Ishikawa (cell line): ENCODE measurements around the gene SWT1.

Experiments used
- CEBPB ChIP-seq: IDR thresholded peaks from 2 replicates; pipeline ENCODE4 v1.6.1; 2012
- CREB1 ChIP-seq: IDR thresholded peaks from 2 replicates; pipeline ENCODE4 v1.6.1; 2012; ENCODE audit warnings: low read depth
- EGR1 ChIP-seq: IDR thresholded peaks from 2 replicates; pipeline ENCODE4 v1.6.1; 2012
- EP300 ChIP-seq: IDR thresholded peaks from 2 replicates; pipeline ENCODE4 v1.6.1; 2012; ENCODE audit warnings: borderline replicate concordance
- FOXM1 ChIP-seq: IDR thresholded peaks from 2 replicates; pipeline ENCODE4 v1.6.1; 2012; ENCODE audit warnings: low read depth, borderline replicate concordance
- MAX ChIP-seq: IDR thresholded peaks from 2 replicates; pipeline ENCODE4 v1.6.1; 2012
- NFIC ChIP-seq: IDR thresholded peaks from 2 replicates; pipeline ENCODE4 v1.6.1; 2012
- RAD21 ChIP-seq: IDR thresholded peaks from 2 replicates; pipeline ENCODE4 v1.6.1; 2012; ENCODE audit warnings: low read depth
- REST ChIP-seq: IDR thresholded peaks from 2 replicates; pipeline ENCODE4 v1.6.1; 2012; ENCODE audit warnings: low read depth, mild to moderate bottlenecking
- TAF1 ChIP-seq: IDR thresholded peaks from 2 replicates; pipeline ENCODE4 v1.6.1; 2012; ENCODE audit warnings: low read depth, mild to moderate bottlenecking
- TCF12 ChIP-seq: IDR thresholded peaks from 2 replicates; pipeline ENCODE4 v1.6.1; 2012; ENCODE audit warnings: low read depth
- TEAD4 ChIP-seq: IDR thresholded peaks from 2 replicates; pipeline ENCODE4 v1.6.1; 2012
- USF1 ChIP-seq: IDR thresholded peaks from 2 replicates; pipeline ENCODE4 v1.6.1; 2012
- YY1 ChIP-seq: IDR thresholded peaks from 2 replicates; pipeline ENCODE4 v1.6.1; 2012; ENCODE audit warnings: low read depth
- ZBTB7A ChIP-seq: IDR thresholded peaks from 2 replicates; pipeline ENCODE4 v1.6.1; 2012; ENCODE audit warnings: low read depth

The SWT1 gene

GRCh38 chr1:185250063-185250462, 93.1 kb downstream of the SWT1 start:
- TF ChIP-seq CREB1 (no peak), USF1 (no peak), NFIC (no peak), MAX (no peak), REST (no peak), CEBPB (no peak), TAF1 (no peak), FOXM1 (no peak), EP300 (no peak), YY1 (no peak), ZBTB7A (no peak), EGR1 (no peak), TCF12 (no peak), TEAD4 (no peak), RAD21 (no peak)

- TF ChIP-seq NFIC: peak; percentile 52; the same call in 1 of the 2 replicates
These were observed 100.4 kb downstream of the SWT1 start for GRCh38 chr1:185257116-185257949.

- TF ChIP-seq TAF1: no peak
- TF ChIP-seq RAD21: no peak
- no peak for TF ChIP-seq FOXM1
- TF ChIP-seq CEBPB: 0 out of 2 replicates have a peak, but pooled peaks have one; percentile 8
These were observed 100.9 kb downstream of the SWT1 start for GRCh38 chr1:185257950-185258208.

- no peak for TF ChIP-seq NFIC
- no peak for TF ChIP-seq CEBPB
- TF ChIP-seq TCF12: no peak
- no peak for TF ChIP-seq RAD21
- no peak for TF ChIP-seq EGR1
- no peak for TF ChIP-seq USF1
- TF ChIP-seq YY1: no peak
- no peak for TF ChIP-seq FOXM1
- no peak for TF ChIP-seq EP300
- no peak for TF ChIP-seq REST
- no peak for TF ChIP-seq CREB1
These were observed 101.7 kb downstream of the SWT1 start for GRCh38 chr1:185258676-185259075.

GRCh38 chr1:185260611-185261010, 103.6 kb downstream of the SWT1 start:
- no peak for TF ChIP-seq NFIC
- TF ChIP-seq TEAD4: no peak
- TF ChIP-seq EP300: no peak
- TF ChIP-seq REST: no peak
- no peak for TF ChIP-seq ZBTB7A
- no peak for TF ChIP-seq CREB1
- TF ChIP-seq RAD21: no peak
- TF ChIP-seq YY1: no peak
- TF ChIP-seq CEBPB: no peak
- no peak for TF ChIP-seq TCF12
- no peak for TF ChIP-seq EGR1
- TF ChIP-seq FOXM1: no peak
- TF ChIP-seq TAF1: no peak
- TF ChIP-seq USF1: no peak
- no peak for TF ChIP-seq MAX
